ENCODE measurements around the gene TUBB2B.
"Not testable (repeated sequence)": the region's sequence is repeated elsewhere in the genome, so short reads cannot be mapped to it uniquely, and the experiment has no call there.

TUBB2B gene

DNA sequence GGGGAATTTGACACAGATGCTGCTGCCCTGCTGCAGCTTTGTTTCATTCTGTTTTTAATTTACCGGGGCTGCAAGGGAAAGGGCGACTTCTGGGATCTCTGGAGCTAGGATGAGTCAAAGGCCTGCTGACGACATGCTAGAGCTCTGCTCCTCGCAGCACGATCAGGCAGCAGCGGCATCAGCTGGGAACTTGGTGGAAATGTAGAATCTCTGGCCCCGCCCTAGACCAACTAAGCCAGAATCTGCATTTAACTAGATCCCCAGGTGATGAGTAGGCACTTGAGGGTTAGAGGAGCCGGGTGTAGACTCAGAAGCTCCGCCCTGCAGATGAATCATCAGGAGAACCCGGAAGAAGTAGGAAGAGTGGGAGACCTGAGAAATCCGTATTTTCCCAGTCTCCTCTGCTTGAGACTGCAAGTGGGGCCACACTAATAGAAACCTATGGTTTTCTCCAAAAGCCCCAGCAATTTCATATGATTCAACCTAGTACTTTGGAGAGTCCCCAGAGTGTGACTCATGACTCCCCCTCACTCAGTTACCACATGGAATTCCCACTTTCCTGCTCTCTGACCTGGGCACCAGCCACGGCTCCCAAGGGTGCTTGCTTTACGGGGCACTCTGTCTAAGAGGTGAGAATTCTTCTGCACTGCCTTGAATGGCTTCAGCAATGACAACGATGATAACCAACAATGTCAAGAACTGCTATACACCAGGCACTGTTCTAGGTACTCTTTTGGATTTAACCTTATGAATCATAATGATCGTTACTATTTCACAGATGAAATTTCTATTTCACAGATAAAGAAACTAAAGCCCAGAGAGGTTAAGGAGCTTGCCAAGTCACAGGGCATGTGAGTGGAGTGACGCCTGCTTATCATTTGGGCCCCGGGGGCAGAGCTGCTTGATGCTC, 18.1 kb downstream of the TUBB2B start:
- no peak for DNase-seq (ENCODE audit: low spot score)

DNA sequence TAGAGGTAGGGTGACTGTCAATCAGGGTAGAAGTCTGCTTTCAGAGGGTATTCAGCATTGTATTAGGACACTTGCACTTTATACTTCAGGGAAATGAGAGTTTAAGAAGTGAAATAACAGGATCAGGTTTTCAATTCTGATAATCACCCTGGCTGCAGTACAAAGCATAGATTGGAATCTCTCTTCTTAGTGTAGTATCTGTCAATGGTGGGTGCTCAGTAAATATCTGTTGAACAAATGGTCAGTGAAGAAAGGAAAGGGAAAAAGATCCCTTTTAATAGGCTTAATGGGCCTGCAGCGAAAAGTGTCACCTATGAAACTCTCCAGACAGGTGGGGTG, 18.7 kb downstream of the TUBB2B start:
- DNase-seq (ENCODE audit: low spot score), result no peak

DNA sequence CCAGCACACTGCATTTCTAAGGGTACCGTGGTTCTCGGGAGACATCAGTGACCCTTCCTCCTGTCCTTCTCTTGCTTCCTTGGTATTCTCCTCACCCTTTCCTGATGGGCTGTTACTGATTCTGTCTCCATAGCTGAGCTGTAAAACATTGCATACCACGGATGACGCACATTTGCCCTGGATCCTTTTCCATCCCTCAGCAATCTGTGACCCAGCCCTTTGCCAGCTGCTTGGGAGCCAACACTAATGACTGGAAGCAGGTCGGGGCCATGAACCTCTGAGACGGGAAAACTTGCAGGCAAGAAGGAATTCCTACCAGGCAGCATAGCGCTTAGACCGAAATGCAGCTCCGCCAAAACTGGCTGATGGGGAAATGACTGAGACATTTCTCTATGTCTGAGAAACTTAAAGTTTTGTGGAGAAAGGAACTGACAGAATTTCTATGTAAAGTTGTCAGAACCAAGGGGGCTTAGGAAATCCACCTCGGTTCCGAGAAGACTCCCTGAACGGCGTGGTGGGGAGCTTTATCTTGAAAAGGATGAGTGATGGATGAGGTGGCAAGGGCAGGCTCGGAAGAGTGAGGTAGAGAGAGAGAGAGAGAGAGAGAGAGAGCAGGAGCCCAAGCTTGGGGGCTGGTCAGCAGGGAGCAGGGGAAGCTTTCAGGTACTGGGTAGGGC, 19.2 kb downstream of the TUBB2B start:
- DNase-seq (ENCODE audit: low spot score), result no peak

DNA sequence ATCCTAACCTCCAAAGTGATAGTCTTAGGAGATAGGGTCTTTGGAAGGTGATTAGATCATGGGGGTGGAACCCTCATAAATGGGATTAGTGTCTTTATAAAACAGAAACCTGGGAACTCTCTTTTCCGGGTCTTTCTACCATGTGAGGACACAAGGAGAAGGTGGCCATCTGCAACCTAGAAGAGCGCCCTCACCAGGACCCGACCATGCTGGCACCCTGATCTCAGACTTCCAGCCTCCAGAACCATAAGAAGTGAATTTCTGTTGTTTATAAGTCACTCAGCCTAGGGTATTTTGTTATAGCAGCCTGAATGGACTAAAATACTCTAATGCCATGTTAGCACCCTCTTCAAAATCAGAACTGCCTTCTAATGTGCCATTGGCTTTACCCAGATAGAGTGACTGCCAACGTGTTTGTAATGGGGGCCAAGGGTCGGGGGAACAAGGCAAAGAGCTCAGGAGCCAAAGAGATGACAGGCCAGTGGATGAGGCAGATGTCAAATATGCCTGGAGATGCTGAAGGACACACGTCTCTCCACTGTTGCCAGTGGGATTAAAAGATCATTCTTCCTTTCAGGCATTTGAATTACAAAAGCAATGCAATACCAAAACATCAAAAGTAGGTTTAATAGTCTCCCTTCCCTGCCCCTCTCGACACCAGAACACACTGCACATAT, 21.0 kb downstream of the TUBB2B start:
- DNase-seq (ENCODE audit: low spot score), result no peak

DNA sequence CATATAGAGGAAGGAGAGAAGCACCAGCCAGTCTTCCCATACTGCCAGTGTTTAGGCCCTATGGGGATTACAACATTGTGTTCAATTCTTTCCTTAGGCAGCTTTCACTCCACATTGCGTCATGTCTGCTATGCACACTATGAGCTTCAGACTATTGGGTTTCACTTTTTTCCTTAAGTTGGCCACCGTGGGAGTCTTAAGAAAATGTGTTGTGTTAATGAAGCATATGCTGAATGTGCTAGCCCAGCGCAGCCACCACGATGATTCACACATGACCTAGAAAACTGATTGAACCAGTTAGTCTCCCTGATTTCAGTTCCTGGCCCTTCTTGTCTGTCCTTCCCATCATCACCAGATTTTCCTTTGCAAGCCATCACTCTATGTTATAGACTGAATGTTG, 21.5 kb downstream of the TUBB2B start:
- DNase-seq (ENCODE audit: low spot score), result no peak

DNA sequence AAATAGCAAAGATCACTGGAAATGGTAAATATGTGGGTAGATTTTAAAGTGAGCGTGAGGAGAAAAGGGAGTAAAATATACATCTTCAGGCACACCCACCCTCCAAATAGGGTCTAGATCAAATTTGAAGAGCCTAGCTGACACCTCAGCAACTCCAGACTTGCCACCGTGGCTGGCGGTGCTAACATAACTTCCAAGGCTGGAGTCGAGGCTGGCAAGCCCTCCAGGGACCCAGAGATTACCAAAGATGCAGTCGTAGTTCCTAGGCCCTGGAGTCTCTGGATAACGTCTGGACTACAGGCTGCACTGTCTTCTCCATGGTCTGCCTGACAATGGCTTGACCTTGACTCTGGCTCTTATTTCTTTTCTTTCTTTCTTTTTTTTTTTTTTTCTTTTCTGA, 22.5 kb downstream of the TUBB2B start:
- no peak for DNase-seq (ENCODE audit: low spot score)

DNA sequence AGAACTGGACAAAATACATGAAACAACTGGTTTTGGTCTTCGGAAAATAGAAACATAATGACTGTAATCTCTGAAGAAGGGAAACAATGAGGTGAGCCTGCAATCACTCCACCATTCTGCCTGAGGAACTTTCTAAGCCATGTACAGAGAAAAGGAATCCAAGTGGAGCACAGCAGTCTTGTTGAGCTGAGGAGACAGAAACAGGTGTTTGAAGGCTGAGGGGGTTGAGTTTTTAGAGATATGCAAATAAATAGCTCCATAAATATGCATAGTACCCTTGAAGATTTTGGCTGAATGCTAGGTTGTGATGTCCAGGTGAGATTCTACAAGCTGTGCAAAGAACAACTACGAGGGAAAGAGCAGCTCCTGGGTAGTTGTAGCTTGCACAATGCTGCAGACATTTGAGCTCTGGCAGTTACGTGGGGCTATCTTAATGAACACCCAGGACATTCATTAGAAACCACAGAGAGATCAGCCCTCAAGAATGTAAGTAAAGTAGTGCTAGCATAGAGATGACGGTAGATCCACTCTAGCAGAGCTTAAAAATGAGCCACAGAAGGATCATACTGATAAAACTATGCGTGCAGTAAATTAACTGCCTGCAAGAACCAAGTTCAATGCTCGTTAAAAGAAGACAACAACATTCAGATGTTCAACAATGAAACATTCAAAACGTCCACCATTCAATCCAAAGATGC, 24.3 kb downstream of the TUBB2B start:
- DNase-seq (ENCODE audit: low spot score), result no peak

DNA sequence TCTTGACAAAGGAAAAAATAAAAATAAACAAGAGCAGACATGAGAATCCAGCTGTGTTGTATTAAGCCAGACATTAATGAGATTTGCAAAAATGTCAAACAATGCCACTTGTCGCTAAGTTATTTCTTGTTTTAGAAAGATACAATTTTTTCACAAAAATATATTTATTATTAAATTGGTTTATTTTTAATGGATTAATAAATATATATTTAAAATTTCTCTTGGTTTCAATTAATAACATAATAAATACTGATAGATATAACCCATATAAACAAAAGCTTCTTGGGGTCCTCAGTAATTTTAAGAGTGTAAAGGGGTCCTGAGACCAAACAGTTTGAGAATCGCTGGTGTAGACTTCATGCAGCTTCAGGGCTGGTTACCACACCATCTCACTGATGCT, 26.1 kb downstream of the TUBB2B start:
- DNase-seq (ENCODE audit: low spot score), result no peak

DNA sequence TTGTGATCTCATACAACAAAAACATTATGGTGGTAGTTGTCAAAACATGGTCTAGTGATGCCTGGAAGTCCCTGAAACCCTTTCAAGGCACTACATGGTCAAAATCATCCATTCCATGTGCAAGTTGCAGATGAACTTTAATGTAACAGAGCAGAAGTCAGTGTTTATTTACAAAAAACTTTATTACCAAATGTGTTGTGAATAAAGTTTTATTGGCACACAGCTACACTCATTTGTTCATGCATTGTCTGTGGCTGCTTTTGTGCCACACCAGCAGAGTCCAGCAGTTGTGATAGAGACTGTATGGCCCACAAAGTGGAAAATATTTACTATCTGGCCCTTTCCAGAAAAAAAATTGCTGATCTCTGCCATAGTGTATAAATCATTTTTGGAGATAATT, 26.8 kb downstream of the TUBB2B start:
- DNase-seq (ENCODE audit: low spot score), result no peak

DNA sequence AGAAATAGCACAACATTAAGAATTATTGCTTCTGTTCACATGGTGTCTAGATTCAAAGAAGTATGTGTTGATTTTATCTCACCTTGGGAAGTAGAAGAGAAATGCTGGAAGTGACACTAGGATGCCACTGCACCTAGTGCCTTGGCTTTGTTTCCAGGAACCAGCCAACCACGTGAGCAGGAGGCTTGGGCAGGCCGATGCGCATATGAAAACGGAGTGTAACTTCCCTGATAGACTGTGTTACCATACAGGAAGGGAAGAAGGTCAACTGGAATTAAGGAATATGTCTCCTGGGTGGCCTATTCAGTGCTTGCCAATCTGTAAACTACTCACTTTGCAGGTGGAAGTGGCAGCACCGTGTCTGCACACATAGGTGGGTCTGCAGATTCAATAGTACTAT, 28.1 kb downstream of the TUBB2B start:
- DNase-seq (ENCODE audit: low spot score), result no peak

DNA sequence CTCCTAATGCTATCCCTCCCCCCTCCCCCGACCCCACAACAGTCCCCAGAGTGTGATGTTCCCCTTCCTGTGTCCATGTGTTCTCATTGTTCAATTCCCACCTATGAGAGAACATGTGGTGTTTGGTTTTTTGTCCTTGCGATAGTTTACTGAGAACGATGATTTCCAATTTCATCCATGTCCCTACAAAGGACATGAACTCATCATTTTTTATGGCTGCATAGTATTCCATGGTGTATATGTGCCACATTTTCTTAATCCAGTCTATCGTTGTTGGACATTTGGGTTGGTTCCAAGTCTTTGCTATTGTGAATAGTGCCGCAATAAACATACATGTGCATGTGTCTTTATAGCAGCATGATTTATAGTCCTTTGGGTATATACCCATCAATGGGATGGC, 29.7 kb downstream of the TUBB2B start:
- not testable (repeated sequence) for DNase-seq (ENCODE audit: low spot score)

DNA sequence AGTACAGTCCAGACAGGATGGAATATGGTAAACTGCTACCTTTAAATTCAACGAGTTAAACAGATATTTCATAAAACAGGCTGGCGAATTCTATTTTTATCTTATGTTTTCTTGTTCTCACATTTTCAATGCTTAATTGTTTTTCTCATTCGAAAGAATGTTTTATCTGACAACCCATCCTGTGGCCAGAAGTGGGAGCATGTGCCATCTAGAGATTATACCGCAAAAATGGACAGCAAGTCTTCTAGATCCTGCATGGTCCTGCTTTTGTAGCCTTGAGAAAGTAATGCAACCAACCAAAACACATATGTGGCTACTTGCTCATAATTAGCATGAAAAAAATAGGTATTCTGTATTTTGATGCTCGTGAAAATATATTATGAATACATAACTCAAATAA, 30.7 kb downstream of the TUBB2B start:
- no peak for DNase-seq (ENCODE audit: low spot score)

DNA sequence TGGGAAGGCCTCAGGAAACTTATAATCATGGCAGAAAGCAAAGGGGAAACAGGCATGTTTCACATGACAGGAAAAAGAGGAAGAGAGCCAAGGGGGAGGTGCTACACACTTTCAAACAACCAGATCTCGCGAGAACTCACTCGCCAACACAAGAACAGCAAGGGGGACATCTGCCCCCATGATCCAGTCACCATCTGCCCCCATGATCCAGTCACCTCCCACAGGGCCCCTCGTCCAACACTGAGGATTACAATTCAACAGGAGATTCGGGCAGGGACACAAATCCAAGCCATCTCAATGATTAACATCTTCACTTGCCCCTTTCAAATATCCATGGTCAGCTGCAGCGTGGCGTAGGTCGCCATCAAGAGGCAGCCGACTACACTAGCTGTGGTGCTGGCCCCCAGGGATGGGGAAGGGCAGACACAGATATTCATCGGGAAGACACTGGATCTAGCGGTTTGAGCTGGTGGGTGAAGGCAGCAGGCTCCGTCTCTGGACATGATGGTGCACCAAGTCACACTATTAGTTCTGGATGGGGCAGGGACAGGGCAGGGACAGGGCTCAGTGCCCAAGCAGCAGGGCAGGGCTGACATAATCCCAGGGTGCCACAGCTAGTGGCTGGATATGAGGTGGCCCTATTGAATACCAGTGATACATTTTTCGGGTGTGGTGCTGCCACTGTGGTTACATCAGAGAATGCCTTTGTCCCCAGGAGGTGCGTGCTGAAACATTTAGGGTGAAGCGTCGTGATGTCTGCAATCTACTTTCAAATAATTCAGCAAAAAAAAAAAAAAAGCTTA, 31.6 kb downstream of the TUBB2B start:
- DNase-seq (ENCODE audit: low spot score), result peak; percentile 73

DNA sequence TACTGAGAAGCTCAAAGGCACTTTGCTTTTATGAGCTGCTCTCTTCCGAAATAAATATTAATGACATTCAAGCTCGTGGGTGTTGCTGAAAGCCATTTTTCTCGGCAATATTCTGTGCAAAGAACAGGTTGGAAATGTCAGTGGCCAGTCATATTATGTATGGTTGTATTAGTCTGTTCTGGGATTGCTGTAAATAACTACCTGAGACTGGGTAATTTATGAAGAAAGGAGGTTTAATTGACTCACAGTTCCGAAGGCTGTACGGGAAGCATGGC, 32.1 kb downstream of the TUBB2B start:
- DNase-seq (ENCODE audit: low spot score), result no peak

DNA sequence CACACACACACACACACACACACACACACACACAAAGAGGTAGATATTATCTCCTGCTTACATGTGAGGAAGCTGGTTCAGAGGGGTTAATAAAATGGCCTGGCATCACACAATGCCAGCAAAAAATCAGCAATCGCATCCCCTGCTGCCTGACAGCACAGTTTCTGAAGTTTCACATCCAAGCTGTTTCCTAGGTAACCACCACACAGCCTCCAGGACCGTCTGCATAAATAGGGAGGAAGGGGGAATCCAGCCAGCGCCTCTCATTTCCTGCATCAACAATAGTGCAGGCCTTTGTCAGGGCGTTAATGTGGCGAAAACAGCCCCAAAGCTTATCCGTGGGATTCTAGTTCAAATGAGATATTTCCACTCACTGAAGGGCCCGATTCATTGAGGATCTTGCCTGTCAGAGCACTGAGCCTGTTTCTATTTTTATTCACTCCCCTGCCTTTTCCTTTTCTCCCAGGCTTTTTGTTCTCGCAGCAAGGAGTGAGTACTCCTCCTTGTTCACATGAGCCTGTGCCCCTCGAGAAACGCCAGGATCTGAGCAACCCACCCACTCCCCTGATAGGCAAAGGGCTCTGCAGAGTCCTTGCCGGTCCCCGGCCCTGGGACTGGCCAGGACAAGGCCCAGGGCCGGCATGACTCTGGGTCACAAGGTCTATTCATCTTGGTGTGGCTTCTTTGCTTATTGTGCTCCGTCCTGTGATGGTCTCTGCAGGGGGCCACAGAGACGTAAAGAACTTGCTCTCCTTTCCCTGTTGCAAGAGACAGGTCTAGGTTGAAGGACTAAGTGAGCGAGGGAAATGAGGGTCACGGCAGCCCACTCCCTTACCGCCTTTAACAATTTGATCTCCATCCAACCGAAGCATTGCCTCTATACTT, 32.7 kb downstream of the TUBB2B start:
- DNase-seq (ENCODE audit: low spot score), result no peak

DNA sequence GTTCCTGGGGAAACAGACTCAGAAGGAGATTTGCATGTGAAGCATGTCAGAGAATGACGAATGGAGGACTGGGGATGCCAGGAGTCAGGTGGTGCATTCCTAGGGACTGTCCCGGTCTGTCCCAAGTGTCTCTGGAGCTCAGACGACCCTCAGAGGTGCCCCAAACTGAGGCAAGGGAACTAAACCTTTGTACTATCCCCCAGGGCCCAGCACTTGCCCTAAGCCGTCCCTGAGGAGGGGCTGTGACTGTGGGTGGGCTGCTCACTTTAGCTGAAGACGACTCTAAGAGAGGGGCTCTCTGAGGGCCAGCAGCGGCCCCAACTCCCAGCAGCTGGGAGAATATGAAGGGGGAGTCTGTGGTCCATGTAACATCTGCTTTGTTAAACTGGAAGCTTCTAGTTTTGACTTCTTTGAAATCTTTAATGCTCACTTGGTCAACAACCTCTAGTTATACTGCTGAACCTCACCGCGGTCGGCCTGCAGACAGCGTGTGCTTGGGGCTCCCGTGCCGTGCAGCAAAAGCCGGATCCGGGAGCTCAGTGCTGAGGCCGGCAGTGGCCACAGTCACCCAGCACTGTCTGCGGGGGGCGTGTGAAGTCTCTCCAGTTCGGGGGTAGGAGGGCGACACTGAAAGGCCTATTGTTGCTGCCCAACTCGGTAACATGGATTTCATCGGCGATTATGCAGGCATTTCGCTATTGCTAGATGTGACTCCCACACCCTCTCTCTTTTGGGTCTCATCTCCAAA, 34.2 kb downstream of the TUBB2B start:
- DNase-seq (ENCODE audit: low spot score), result no peak

DNA sequence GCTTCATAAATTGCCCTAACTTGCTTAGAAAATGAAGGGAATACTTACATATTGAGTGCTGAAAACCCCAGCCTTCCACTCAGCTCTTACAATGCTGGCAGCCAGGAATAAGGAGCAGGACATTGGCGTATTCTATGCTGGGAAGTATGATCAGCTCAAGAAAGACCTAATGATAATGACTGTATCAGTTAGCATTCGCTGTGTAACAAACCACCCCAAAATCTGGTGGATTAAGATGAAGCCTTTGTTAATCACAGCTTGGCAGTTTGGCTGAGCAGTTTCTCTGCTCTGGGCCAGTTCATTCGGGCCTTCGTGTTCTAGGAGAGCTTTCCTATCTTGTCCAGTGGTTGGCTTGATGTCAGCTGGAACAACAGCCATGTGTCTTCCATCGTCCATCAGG, 36.7 kb downstream of the TUBB2B start:
- no peak for DNase-seq (ENCODE audit: low spot score)

DNA sequence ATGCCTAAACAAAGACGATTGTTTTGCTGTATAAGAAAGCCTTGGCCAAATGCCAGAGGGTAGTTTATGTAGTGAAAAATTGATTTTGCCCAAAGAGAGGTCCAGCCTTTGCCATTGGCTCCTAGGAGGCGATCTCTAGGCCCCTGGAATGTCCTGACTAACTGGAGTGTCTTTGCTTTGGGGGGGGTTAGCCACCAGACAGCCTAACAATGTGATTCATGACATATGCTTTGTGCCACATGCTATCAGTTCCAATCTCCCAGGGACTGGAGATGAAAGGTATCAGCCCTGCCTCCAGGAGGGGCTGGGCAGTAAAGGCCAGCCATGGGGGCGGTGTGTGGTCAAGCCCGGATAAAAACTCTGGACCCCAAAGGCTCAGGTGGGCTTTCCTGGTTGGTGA, 37.4 kb downstream of the TUBB2B start:
- DNase-seq (ENCODE audit: low spot score), result no peak

DNA sequence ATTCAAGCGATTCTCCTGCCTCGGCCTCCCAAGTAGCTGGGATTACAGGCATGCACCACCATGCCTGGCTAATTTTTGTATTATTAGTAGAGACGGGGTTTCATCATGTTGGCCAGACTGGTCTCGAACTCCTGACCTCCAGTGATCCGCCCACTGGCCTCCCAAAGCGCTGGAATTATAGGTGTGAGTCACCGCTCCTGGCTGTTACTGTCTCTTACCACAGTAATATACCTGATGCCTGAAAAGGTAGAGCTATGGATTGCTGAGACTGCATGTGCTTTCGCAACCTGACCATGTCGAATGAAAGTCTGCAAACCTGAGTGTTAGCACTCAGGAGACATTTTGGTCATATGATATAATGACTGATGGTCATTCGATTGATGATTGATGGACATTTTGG, 38.3 kb downstream of the TUBB2B start:
- DNase-seq (ENCODE audit: low spot score), result not testable (repeated sequence)

DNA sequence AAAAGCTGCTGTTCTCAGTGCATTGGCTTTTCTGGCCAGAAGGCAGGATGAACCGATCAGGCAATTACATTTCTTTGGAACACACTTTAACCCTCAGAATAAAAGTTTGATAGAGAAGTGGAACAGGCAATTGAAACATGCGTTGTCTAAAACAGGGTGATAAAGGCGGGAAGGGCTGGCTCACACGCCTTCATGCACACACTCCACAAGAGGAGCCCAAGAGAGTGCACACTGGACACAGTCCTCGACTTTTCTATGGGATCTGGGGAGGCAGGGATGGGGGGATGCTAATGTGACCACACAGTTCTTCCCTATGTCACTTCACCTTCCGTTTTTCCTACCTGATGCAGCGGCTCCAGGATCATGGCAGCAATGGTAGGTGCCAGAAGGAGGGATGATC, 39.2 kb downstream of the TUBB2B start:
- DNase-seq (ENCODE audit: low spot score), result no peak

Data from D341Med (cell line).